HG03103 (cell line): ENCODE measurements around the gene CRY1.
A peak's percentile ranks its signal among the peaks of the same experiment; 100 is the strongest.
"Not testable (repeated sequence)": the region's sequence is repeated elsewhere in the genome, so short reads cannot be mapped to it uniquely, and the experiment has no call there.

ENCODE experiments used
- ATAC-seq: cut with Tn5 transposase; IDR thresholded peaks from one replicate; pipeline ENCODE4 v1.9.1; 2021; ENCODE audit warnings: low read depth; ENCODE audit not compliant: unreplicated experiment

The CRY1 gene

DNA sequence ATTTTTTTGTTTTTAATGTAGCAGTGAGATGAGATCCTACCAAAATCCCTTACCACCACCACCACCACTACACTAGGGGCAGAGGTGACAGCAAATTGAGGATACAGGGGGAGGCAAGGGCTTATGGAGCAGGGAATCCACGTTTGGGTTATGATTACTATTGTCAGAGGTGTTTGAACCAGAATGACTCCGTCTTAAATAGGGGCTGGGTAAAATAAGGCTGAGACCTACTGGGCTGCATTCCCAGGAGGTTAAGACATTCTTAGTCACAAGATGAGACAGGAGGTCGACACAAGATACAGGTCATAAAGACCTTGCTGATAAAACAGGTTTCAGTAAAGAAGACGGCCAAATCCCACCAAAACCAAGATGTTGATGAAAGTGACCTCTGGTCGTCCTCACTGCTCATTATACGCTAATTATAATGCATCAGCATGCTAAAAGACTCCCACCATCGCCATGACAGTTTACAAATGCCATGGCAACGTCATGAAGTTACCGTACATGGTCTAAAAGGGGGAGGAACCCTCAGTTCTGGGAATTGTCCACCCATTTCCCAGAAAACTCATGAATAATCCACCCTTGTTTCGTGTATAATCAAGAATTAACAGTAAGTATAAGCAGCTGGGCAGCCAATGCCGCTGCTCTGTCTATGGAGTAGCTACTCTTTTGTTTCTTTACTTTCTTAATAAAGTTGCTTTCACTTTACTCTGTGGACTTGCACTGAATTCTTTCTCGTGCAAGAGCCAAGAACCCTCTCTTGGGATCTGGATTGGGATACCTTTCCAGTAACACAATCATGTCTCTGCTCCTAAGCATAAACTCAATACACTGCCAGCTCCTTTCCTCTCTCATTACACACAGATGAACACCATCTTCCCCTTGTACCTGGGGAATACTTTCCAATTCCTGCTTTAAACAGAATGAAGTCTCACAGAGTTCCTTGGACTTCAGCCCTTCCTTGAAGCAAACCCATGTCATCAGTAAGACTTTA lies 16.7 kb upstream of the CRY1 start:
- ATAC-seq, result no peak

GRCh38 chr12:107108995-107109508 lies 15.7 kb upstream of the CRY1 start:
- no peak for ATAC-seq

DNA sequence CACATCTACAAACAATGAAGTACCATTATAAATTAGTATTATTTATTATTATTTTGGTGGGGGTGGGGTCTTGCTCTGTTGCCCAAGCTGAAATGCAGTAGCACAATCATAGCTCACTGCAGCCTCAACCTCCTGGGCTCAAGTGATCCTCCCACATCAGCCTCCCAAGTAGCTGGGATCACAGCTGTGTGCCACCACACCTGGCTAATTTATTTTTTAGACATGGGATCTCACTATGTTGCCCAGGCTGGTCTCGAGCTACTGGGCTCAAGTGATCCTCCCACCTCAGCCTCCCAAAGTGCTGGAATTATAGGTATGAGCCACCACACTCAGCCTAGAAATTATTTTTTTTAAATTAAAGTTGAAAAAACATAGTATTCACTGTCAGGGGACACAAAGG lies 15.0 kb upstream of the CRY1 start:
- ATAC-seq, result not testable (repeated sequence)

GRCh38 chr12:107107381-107107780 lies 14.0 kb upstream of the CRY1 start:
- ATAC-seq, result no peak

GRCh38 chr12:107106241-107107025 lies 13.1 kb upstream of the CRY1 start:
- no peak for ATAC-seq

DNA sequence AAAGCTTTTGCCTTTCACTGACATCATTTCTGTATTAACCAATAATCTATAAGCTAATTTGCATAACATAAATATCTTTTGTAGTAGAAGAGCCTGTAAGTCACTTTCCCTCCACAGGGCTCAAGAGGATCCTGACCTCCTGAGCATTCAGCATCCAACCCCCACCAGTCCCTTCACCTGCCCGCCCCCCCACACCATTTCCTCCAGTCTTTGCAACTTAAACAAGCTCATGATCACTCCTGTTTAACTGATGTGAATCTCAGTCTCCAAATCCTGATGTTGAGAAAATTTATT lies 12.0 kb upstream of the CRY1 start:
- no peak for ATAC-seq

DNA sequence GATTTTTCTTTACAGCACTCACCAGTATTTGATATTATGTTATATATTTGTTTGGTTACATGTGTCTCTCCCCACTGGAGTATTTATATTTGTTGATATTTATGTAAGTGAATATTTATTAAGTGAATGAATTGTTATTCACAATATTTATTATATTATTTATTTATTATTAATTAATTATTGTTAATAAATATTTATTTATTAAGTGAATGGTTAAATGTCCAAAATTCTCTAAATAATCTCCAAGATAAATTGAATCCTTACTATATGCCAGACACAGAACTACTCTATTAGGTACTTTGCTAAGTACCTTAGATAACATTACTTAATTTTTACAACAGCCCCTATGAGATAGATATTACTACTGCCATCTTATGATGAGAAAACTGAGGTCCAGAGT lies 10.2 kb upstream of the CRY1 start:
- no peak for ATAC-seq

- no peak for ATAC-seq
Observed at GRCh38 chr12:107103097-107103496, 9.7 kb upstream of the CRY1 start.

DNA sequence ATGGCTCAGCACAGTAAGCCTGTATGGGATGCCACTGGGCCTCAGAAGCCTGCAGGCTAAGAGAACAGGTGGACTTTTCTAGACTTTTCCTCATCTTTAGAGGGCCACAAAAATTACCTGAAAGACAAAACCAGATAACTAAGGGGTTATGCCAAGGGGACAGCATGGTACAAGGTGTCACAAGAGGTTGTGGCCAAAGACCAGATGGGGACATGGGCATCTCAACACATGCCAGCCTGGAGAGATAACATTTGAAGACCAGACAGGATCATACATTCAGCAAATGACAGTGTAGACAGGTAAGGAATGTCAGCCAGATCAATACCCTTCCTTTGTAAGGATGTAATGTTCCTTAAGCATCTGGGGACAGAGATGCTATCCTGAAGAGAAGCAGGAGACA lies 8.9 kb upstream of the CRY1 start:
- no peak for ATAC-seq

DNA sequence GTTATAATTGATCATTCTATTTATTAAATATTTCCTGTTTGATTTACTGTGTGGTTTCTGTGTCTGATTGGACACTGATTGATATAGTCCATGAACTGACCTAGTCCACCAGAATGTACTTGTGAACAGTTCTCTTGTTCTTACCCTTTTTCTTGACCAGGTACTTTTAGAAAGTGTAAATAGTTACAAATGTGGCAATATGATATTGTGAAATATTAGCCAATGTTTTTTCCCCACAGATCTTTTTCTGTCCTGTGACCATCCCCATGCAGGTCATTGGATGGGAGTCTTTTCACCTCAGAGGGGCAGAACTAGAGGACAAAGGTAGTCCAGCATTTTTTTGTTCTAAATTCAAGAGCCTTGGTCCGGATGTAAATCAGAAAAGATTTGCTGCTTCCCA lies 8.3 kb upstream of the CRY1 start:
- no peak for ATAC-seq

GRCh38 chr12:107099917-107100316 lies 6.6 kb upstream of the CRY1 start:
- ATAC-seq, result no peak

GRCh38 chr12:107096571-107096970 lies 3.2 kb upstream of the CRY1 start:
- ATAC-seq, result no peak

GRCh38 chr12:107094183-107094448 lies 767 bp upstream of the CRY1 start:
- ATAC-seq, result no peak

- peak; percentile 17 for ATAC-seq
Observed at GRCh38 chr12:107092669-107093416, 506 bp downstream of the CRY1 start.

- no peak for ATAC-seq
Observed at GRCh38 chr12:107091989-107092641, 1.2 kb downstream of the CRY1 start.

DNA sequence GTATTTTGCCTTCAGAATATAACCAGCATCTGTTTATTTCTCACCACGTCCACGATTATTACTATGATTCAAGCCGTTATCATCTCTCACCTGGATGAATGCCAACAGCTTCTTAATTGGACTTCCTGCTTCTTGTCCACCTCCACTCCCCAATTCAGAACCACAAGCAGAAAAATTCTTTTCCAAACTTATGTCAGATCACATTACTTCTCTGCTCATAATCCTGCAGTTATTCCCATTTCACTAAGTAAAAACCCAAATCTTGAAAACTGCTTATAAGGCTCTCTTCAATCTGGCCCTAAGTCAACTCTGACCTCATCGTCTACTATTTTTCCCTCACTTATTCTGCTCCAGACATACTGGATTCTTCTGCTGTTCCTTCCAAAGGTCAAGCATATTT lies 2.0 kb downstream of the CRY1 start:
- ATAC-seq, result no peak

DNA sequence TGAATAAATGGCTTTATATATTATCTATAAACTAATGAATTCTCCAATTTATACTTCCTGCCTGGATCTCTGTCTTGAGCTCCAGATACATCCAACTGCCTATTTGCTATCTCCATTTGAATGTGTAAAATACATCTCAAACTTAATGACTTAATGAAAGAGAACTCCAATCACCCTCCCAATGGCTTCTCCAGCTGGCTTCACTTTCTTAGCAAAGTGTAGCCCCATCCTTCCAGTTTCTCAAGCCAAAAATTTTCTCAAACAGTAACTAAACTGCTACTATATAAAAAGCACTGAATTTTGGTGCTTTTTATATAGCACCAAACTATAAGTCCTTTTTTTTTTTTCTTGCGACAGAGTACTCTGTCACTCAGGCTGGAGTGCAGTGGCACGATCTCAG lies 2.6 kb downstream of the CRY1 start:
- no peak for ATAC-seq

- no peak for ATAC-seq
Observed at GRCh38 chr12:107088912-107089311, 4.4 kb downstream of the CRY1 start.

DNA sequence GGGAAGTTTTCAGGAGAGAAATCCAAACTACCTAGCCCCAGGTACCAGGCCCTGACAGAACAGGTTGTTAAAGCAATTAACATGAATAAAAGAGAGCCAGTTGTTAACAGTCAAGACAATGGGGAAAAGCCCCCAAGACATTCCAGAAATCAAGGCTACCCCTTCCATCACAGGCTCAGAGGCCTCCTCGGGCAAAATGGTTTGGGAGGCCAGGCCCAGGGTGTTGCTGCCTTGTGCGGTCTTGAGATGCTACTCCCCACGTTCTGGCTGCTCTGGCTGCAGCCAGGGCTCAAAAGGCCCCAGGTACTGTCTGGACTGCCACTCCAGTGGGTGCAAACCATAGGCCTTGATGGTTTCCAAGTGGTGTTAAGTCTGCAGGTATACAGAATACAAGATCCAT lies 7.0 kb downstream of the CRY1 start:
- no peak for ATAC-seq

DNA sequence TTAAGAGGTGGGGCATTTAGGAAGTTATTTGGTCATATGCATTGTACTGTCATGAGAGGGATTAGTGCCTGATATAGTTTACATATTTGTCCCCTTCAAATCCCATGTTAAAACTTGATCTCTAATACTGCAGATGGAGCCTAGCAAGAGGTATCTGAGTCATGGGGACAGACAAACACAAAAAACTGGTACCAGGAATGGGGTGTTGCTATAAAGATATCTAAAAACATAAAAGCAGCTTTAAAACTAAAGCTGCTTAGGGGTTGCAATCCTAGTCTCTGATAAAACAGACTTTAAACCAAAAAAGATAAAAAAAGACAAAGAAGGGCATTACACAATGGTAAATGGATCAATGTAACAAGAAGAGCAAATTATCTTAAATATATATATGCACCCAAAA lies 11.6 kb downstream of the CRY1 start:
- ATAC-seq, result no peak

DNA sequence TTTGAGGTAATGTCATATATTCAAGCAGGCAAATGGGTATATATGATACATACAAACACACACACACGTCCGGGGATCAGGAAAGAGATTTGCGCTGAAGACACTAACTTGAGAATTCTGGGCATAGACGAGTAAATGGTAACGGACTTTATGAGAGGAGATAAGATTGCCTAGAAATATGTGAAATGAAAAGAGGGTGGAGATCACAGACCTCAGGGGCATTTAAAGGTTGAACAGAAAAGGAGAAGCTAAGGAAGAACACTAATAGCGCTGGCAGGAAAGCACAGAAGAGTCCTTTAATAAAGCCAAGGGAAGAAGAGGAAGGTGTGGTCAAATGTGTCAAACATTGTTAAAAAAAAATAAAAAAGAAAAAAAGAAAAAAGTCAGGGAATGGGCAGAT lies 13.1 kb downstream of the CRY1 start:
- no peak for ATAC-seq
